AML-193 (cell line): ENCODE measurements around the gene SVIL.
"Not testable (repeated sequence)": the region's sequence is repeated elsewhere in the genome, so short reads cannot be mapped to it uniquely, and the experiment has no call there.

Source experiments
- DNase-seq, 2 experiments: peaks; one replicate each; lab custom pipeline; 2025; lab: John Stamatoyannopoulos, UW

Gene SVIL

DNA sequence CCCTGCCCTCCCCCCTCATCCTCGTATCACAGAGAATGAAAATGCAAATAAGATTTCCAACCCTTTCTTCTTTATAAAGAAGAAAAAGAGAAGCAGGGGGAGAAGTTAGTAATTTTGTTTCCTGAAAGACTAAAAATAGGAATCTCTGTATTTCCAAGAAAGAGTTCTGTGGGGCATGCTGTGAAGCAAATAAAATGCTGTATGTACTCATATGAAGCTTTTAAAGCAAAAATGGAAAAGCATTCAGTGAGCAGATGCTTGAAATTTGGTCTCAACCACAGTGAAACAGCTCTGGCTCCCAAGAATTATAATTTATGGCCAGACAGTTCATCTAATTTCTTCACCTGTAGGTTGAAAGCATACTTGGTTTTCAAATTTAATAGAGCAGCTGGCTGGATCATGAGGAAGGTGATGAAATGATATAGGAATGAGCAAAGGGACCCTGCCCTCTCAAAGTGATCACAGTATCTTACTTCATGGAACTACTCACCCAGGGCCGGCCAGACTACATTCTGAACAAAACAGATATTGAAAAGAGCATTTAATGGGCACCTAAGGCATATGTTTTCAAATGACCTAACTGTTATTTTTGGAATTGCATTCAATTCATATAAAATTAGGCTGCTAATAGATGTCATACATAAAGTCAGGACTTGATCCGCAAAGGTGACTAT lies 31.4 kb downstream of the SVIL start:
- no peak for DNase-seq

GRCh38 chr10:29600821-29601220 lies 34.0 kb downstream of the SVIL start:
- no peak for DNase-seq

- no peak for DNase-seq
Observed at GRCh38 chr10:29600067-29600466, 34.7 kb downstream of the SVIL start.

- no peak for DNase-seq
Observed at GRCh38 chr10:29598851-29599311, 35.9 kb downstream of the SVIL start.

- no peak for DNase-seq
Observed at GRCh38 chr10:29596826-29597225, 37.9 kb downstream of the SVIL start.

- DNase-seq: no peak
Observed at GRCh38 chr10:29596356-29596755, 38.4 kb downstream of the SVIL start.

DNA sequence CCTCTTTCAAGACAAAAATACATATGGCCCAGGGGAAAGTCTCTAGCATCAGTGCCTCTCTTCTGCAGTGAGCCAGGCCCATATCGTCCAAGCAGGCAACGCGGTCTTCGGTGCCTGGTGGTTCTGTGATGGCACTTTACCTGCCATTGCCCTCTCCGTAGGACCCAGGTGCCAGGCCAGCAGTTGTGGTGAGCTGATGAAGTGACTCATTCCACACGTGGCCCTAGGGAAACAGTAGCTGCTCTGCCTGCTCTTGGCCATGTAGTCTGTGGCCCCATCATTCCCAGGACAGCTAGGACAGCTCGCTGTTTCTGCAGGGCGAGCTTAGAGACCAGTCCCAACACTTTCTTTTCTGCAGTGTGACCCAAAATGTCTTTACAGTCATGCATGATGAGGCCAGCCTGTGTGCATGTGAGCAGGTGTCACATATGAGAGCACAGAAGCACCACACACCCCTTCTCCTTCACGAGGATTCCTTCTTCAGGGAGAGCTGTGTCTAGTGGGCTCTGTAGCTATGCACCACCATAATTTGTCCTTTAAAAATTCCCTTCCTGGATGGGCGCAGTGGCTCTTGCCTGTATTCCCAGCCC lies 39.0 kb downstream of the SVIL start:
- DNase-seq: no peak

DNA sequence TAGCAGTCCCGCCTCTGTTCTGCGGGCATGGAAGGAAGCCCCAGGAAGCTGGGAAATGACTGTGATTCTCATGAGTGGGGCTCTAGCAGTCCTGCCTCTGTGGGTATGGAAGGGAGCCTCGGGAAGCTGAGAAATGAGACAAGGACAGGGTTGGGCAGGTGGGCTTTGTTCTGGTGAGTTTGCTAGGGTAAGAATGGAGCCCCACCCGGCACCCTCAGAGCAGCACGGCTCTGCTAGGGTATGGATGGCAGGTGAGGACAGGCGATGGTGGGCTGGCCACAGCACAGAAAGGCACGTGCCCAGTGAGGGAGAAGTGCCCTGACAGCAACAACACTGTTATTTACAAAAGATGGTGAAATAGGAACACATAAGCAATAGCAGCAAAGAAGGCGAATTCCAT lies 39.6 kb downstream of the SVIL start:
- DNase-seq: no peak

DNA sequence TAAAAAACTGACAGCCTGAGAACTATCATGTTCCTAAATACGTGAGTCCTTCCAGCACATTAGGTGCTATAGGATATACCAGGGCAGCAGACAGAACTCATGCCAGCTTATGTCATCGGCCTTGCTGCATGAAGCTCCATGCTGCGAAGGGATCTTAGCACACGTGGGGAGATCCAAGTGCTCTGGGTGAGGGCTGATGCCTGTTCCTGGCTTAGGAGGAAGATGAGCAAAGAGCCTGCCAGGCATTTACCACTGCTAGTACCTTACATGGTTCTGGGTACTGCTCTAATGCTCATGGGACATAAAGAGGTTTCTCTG lies 43.2 kb downstream of the SVIL start:
- DNase-seq: no peak

DNA sequence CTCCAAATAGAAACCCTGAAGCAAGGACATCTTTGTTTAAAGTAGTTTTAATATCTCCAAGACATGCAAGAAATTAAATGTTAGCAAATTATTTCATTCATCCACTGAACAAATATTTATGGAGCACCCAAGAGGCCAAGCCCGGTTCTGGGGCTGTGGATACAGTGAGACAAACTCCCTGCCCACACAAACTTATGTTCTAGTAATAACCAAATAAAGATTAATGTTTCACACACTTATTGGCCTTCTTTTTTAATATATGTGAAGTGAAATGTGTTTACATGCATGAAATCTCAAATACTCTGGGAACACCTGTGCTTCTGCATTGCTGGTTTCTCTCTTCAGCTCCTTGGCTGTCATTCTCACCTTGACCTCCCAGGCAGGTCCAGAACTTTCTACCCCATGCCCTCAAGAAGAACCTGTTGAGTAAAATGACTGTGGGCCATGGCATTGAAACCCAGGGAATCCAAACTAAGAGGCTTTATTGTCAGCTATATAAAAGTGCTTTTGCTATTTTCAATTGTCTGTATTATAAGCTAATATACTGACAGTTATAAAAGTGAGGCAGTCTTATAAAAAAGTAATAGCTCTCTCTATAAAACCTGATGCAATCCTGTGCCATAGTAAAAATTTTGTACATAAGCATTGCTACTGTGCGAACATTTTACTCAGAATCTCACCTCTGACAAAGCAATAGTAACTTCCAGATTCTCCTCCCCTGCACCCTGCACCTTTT lies 43.7 kb downstream of the SVIL start:
- no peak for DNase-seq

DNA sequence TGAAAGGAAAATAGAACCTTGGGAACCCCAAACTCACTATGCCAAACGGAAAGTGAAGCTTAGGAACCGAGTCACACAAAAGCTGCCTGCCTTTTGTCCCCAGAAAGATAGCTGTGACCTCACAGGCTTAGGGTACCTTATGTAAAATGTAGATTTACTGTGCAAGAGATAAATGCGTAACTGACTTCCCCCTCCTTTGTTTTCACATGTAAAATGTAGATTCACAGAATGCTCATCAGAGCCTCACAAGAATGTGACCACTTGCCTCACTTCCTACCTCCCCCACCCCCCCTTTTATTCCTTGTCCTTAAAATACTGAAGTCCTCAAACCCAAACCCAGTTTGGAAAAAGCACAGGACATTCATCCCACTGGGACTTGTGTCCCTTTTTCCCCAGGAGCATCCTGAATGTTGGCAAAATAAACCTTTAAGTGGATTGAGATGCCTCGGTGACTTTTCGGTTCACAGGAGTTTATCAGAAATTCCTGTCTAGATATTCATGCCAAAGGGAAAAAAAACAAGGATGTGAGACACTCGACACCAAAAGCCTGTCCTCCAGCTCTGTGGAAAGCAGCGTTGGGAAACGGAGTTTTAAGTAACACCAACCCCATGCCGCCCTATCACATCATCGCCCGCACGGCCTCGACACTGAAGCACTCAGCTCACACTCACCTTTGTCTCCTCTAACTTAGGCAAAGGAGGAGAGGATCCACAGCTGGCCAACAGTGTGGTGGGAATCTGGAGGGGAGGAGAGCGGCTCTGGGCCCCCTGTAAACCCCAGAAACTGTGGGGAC lies 45.9 kb downstream of the SVIL start:
- DNase-seq: no peak

DNA sequence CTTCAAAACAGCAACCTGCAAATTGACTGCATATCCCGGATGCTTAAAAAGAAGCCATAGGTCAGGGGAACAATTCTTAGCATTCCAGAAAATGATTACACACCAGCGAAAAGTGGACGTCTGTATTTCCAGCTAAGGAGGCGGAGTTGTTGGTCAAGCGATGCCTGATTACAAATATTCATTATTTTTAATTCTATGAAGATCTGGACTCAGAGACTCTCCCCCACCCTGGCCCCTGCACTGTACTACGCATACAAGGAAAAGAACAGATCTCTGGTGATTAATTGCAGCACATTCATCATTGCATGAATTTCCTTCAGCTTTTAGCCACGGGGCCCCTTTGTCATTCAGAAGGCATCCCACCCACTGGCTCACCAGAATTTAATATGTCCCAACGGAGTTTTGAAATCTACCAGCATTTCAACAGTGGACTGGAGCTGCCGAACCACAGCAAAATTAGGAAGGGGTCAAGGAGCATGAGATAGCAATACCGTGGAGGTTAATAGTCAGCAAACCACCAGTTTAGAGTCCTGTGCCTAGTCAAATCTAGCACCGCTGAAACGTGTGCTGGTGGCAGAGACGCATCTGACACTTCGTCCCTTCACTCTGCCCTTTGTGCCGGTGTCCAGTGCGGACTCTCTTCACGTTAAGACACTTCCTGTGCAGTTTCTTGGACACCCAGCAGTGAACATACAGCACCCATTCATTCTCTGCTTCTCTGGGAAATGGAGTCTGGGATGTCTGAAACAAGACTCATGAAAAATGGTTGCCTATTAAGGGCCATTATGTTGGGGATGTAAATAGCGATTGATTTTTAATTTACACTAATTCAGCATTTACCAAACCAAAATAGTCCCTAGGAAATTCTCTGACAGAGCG lies 46.8 kb downstream of the SVIL start:
- DNase-seq: not testable (repeated sequence)

DNA sequence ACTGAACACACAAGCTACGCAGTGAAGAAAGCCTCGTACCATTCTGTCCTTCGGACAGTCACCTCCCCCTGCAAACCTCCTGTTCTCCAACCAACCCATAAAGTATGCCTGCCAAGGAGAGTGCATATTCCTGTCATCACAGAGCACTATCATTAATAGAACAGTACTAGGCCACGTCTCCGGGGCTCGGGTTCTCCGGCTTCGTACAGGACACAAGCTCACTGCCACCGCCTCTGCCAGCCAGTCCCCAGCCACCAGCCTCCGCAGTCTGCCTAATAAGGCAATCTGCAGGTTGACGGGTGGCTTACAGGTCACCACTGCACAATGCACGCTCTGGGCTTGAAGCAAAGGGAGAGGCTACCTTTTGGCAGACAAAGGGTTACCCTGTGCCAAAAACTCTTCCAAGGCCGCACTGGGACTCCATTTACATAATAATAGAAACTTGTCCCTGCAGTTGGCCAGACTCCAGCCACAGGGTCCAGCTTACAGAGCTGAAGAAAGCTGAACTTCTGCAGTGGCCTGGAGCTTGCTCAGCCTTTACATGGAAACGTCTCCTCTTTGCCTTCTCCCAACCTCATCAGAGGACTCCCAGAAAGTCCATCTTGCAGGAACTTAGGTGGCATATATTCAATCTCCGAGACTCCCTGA lies 47.5 kb downstream of the SVIL start:
- not testable (repeated sequence) for DNase-seq

DNA sequence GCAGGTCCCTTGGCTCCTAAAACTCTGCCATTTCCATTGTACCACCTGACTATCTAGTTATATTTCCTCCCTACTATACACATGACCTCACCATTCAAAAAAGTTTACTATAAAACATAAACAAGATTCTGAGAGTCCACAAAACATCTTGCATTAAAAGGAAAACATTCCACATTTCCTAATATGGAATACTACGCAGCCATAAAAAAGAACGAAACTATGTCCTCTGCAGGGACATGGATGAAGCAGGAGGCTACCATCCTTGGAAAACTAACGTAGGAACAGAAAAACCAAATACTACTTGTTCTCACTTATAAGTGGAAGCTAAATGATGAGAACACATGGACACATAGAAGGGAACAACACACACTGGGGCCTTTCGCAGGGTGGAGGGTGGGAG lies 48.3 kb downstream of the SVIL start:
- no peak for DNase-seq

DNA sequence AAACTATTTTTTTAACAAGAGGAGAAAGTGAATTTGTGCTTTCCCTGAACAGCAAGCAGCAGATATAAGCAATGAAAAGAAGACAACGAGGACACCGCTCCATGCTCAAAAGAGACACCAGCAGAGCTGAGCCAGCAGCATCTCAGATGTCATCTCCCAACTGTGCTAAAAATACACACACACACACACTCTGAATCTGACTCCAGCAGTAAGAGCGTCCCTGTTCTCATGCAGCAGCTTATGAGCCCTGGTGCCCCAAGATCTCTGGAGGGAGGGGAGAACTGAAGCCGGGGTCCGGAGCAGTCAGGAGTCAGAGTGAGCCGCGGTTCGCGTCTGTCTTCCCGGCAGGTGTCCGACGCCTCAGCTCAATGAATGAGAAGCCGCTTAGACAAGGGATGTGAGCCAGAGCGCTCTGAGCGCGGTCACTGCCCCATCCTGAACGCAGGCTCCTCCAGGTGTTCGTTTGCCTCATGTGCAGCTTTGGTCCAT lies 49.2 kb downstream of the SVIL start:
- no peak for DNase-seq

DNA sequence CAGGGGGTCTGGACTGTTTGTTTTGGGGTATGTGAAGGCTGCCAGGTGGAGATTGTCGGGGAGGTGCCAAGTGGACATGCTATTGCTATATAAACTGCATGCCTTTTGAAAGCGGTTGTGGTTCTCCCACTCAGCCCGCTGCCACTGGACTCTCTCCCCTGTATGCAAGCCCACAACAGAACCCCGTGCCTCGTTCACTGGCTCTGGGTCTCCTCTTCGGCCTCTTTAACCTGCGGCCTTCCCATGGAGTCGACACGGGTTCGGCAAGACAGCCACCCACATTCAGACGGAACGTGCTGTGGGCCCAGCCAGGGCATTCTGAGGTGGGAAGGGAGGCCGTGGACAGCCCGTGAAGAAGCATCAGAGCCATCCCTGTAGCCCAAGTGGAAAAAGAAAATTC lies 50.3 kb downstream of the SVIL start:
- DNase-seq: no peak

DNA sequence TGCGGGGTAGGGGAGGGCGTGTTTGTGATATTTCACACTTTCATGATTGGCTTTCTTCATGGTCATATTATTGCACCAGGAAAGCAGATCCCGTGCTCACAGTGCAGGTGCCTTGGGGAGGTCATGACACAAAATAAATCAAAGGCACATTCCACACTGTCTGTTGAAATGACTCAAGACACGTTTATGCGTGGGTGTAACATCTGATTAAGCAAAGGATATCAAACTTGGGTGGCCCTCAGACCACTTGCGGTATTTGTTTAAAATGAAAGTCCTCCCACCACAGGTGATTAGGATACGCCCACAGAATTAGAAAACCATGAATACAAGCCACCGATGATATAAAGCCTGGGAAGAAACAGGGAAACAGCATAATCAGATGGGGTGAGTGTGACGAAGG lies 51.1 kb downstream of the SVIL start:
- DNase-seq: no peak

GRCh38 chr10:29582769-29583168 lies 52.0 kb downstream of the SVIL start:
- DNase-seq: not testable (repeated sequence)

- DNase-seq: no peak
Observed at GRCh38 chr10:29579455-29579970, 55.3 kb downstream of the SVIL start.

DNA sequence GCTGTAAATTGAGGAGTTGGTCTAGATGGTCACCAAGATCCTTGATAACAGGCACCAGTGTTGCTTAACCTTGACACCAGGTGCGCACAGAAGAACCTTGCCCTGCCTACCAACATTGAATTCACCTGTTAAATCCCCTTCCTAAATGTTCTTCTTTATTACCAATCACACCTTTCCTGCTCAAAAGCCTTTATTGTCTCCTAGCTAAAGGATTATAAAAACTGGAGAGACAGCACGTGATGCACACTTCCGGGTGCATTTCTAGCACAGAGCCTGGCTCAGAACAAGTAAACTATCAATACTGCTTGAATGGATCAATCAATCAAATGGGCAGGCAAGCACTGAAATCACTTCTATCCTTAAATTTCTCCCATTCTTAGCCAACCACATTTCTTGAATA lies 56.3 kb downstream of the SVIL start:
- no peak for DNase-seq

- no peak for DNase-seq
Observed at GRCh38 chr10:29576681-29577080, 58.1 kb downstream of the SVIL start.
